ENCODE measurements around the gene HBM. TPM values are rescaled to one million over a fixed set of nuclear protein-coding genes. Genes with fewer than 3 reads are reported as not detected.
"Not testable (repeated sequence)": the region's sequence is repeated elsewhere in the genome, so short reads cannot be mapped to it uniquely, and the experiment has no call there.

HBM gene
- polyA plus RNA-seq, 6 donors from 2014 or later = not detected

DNA sequence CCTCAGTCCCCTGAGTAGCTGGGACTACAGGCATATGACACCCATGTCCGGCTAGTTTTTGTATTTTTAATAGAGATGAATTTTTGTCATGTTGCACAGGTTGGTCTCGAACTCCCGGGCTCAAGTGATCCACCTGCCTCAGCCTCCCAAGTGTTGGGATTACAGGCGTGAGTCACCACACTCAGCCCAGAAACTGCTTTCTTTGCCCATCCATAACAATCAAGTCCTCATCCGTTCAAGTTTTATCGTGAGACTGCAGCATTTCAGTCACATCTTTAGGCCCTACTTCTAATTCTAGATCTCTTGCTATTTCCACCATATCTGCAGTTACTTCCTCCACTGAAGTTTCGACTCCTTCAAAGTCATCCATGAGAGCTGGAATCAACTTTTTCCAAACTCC, 33.7 kb upstream of the HBM start:
- peaks cover 11 to 28% (median 22%) of the 10 kb centered on the region in 3 donors for H3K4me1 Mint-ChIP-seq
- no peaks in the 10 kb centered on the region for H3K9me3 Mint-ChIP-seq
- no peak for DNase-seq
- H3K27me3 Mint-ChIP-seq = no peaks in the 10 kb centered on the region
- ATAC-seq (ENCODE audit: low read depth in 2 of 2) = no peak
- H3K27ac Mint-ChIP-seq = peak overlapping the region in 1 of 6 donors; percentile 72
- no peaks in the 10 kb centered on the region for H3K36me3 Mint-ChIP-seq
- no peak overlapping the region for H3K4me3 Mint-ChIP-seq

DNA sequence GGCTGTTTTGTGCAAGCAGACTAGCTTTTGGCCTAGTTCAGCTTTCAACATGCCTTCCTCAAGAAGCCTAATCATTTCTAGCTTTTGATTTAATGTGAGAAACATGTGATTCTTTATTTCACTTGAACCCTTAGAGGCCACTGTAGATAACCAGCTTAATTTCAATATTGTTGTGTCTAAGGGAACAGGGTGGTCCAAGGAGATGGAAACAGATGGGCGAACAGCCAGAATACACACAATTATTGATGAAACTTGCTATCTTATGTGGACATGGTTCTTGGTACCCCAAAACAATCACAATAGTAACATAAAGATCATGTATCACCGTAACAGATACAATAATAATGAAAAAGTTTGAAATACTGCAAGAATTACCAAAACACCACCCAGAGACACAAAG, 32.1 kb upstream of the HBM start:
- no peak for ATAC-seq (ENCODE audit: low read depth in 2 of 2)
- Mint-ChIP-seq H3K4me1 (peaks cover 11 to 34% (median 28%) of the 10 kb centered on the region in 3 donors), H3K27me3 (no peaks in the 10 kb centered on the region), H3K4me3 (peak overlapping the region in 1 of 8 donors; percentile 13), H3K9me3 (no peaks in the 10 kb centered on the region), H3K36me3 (no peaks in the 10 kb centered on the region), H3K27ac (no peak overlapping the region)
- DNase-seq = no peak

DNA sequence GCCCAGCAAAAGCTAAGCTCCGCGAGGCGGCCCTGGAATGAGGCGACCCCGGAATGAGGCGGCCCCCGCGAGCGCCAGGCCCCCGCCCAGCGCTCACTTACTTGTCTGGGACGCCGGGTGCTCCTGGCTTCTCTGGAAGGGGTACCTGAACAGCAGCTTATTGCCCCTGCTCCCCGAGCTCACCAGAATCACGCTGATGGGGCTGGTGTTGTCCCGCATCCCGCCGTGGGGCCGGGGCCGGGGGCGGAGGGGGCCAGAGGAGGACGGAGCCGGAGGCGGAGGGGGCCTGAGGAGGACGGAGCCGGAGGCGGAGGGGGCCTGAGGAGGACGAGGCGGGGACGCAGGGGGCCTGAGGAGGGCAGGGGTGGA, 27.7 kb upstream of the HBM start:
- Mint-ChIP-seq H3K4me3 (peak overlapping the region; percentile 81 to 91 (median 82)), H3K36me3 (no peaks in the 10 kb centered on the region), H3K4me1 (peaks cover 4 to 37% (median 5%) of the 10 kb centered on the region in 3 donors), H3K27me3 (peaks cover 0 to 6% (median 0%) of the 10 kb centered on the region in 3 donors), H3K9me3 (no peaks in the 10 kb centered on the region), H3K27ac (peak overlapping the region in 3 of 6 donors; percentile 49 to 93 (median 84))
- peak; percentile 8 to 13 for ATAC-seq (ENCODE audit: low read depth in 2 of 2)
- peak; percentile 24 for DNase-seq

DNA sequence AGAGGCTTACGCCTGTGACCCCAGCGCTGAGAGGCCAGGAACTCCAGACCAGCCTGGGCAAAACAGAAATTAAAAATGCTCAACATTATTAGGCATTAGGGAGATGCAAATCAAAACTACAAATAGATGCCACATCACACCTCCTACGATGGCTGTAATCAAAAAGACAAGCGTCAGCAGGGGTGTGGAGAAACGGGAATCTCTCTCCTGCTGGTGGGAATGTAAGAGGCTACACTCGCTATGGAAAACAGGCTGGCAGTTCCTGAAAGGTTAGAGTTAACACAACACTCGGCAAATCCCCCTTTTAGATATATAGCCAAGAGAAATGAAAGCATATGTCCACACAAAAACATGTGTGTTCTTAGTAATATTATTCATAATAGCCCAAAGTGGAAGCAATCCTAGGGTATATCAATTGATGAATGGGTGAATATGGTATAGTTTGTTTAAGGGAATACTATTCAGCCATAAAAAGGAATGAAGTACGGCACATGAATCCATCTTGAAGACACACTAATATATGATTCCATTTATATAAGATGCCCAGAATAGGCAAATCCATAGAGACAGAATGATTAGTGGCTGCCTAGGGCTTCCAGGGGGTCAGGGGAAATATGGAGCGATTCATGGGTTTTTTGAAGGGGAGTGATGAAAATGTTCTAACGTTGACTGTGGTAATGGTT, 25.5 kb upstream of the HBM start:
- Mint-ChIP-seq H3K4me3 (peak overlapping the region in 7 of 8 donors; percentile 64 to 96 (median 78)), H3K36me3 (peaks cover 0 to 4% of the 10 kb centered on the region in 2 donors)

DNA sequence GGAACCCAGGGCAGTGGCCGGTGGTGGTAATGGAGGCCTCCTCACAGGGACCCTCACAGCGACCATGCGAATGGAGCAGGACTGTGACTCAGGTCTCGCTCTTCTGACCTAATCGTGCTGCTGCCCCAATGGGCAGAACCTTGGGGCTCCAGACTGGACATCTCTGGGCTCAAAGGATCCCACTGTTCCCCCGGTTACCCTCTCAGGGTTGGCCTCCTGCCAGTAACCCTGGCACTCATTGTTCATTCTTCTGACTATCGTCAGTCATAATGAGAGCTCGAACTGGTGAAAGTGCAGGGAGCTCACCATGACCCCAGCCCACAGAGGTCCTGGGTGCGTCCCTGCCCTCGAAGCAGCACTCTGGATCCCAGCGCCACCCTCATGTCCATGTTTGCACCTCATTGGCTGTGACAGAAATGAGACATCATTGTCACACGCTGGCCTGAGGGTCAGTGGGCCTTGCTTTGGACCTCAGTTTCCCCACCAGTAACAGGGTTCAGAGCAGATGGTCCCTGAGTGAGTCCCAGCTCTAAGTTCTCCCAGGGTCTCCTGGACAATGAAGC, 23.3 kb upstream of the HBM start:
- no peak for DNase-seq
- H3K9me3 Mint-ChIP-seq = no peaks in the 10 kb centered on the region
- no peak for ATAC-seq (ENCODE audit: low read depth in 2 of 2)
- peaks cover 0 to 4% of the 10 kb centered on the region in 2 donors for H3K36me3 Mint-ChIP-seq
- H3K4me3 Mint-ChIP-seq = peak overlapping the region in 2 of 8 donors; percentile 16 to 56
- peaks cover 0 to 16% (median 0%) of the 10 kb centered on the region in 3 donors for H3K4me1 Mint-ChIP-seq
- H3K27ac Mint-ChIP-seq = no peak overlapping the region
- H3K27me3 Mint-ChIP-seq = peaks cover 16 to 40% (median 16%) of the 10 kb centered on the region in 3 donors

More for the DNA sequence above, 25.5 kb upstream of the HBM start:
- no peaks in the 10 kb centered on the region for H3K9me3 Mint-ChIP-seq
- peaks cover 9 to 25% (median 15%) of the 10 kb centered on the region in 3 donors for H3K27me3 Mint-ChIP-seq
- ATAC-seq (ENCODE audit: low read depth in 2 of 2) = no peak
- DNase-seq = no peak
- peak overlapping the region in 2 of 6 donors; percentile 13 to 60 for H3K27ac Mint-ChIP-seq
- H3K4me1 Mint-ChIP-seq = peaks cover 4 to 32% (median 5%) of the 10 kb centered on the region in 3 donors

DNA sequence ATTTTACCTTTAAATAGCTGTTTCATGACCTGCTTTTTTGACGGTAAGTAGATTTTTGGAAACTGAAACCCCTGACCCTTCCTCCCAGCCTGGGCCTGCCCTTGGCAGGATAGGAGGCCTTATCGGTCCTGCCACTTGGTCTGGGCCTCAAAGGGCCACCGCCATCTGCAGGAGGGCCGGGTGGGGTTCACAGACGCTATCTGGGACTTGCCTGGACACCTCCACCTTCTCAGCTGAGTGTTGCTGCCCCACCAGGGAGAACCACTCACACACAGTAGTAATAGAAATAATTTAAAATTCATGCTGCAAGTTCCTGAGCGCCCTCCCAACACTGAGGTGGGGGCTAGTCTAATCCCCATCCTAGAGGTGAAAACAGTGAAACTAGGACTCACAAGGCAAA, 22.7 kb upstream of the HBM start:
- Mint-ChIP-seq H3K36me3 (peaks cover 0 to 4% of the 10 kb centered on the region in 2 donors), H3K4me1 (peaks cover 0 to 11% (median 0%) of the 10 kb centered on the region in 3 donors), H3K4me3 (no peak overlapping the region), H3K27me3 (peaks cover 16 to 41% (median 16%) of the 10 kb centered on the region in 3 donors), H3K9me3 (no peaks in the 10 kb centered on the region), H3K27ac (no peak overlapping the region)
- DNase-seq = no peak
- no peak for ATAC-seq (ENCODE audit: low read depth in 2 of 2)

GRCh38 chr16:143456-143855, 22.3 kb upstream of the HBM start:
- no peak for ATAC-seq (ENCODE audit: low read depth in 2 of 2)
- Mint-ChIP-seq H3K36me3 (peaks cover 0 to 4% of the 10 kb centered on the region in 2 donors), H3K9me3 (no peaks in the 10 kb centered on the region), H3K27ac (peak overlapping the region in 1 of 6 donors; percentile 59), H3K27me3 (peaks cover 16 to 45% (median 17%) of the 10 kb centered on the region in 3 donors), H3K4me1 (peaks cover 0 to 10% (median 0%) of the 10 kb centered on the region in 3 donors), H3K4me3 (no peak overlapping the region)
- no peak for DNase-seq

DNA sequence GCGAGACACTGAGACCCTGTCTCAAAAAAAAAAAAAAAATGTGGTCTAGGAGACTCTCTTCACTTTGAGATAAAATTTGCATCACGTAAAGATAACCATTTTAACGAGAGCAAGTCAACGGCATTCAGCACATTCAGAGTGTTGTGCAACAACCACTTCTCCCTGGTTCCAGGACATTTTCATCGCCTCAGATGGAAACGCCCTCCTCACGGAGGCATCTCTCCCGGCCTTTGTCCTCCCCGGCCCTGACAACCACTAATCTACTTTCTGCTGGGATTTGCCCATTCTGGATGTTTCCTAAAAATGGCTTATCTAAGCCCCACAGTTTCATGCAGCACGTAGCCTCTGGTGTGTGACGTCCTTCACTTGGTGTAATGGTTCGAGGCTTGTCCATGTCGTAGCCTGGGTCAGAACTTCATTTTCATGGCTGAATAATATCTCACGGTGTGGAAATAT, 21.0 kb upstream of the HBM start:
- Mint-ChIP-seq H3K4me1 (peaks cover 0 to under 1% (median 0%) of the 10 kb centered on the region in 3 donors), H3K36me3 (peaks cover 0 to 4% of the 10 kb centered on the region in 2 donors), H3K9me3 (no peaks in the 10 kb centered on the region), H3K4me3 (no peak overlapping the region), H3K27me3 (peaks cover 24 to 59% (median 26%) of the 10 kb centered on the region in 3 donors), H3K27ac (no peak overlapping the region)
- no peak for ATAC-seq (ENCODE audit: low read depth in 2 of 2)
- DNase-seq = no peak

DNA sequence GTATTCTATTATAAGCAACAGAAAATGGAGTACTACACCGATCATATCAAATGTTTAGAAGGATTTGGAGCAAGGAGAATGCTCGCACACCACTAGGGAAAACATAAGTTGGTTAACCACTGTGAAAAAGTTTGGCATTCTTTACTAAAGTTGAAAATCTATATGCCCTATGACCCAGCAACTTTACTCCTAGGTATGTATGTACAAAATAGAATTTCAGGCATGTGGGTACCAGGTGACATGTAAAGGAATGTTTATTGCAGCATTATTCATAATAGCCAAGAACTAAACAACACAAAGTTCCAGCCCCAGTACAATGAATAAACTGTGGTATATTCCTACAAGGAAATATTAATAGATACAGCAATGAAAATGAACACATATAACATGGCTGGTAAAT, 19.1 kb upstream of the HBM start:
- no peaks in the 10 kb centered on the region for H3K9me3 Mint-ChIP-seq
- H3K4me3 Mint-ChIP-seq = no peak overlapping the region
- no peaks in the 10 kb centered on the region for H3K4me1 Mint-ChIP-seq
- ATAC-seq (ENCODE audit: low read depth in 2 of 2) (no peak), DNase-seq (no peak)
- H3K27ac Mint-ChIP-seq = no peak overlapping the region
- H3K36me3 Mint-ChIP-seq = peaks cover 0 to 4% of the 10 kb centered on the region in 2 donors
- peaks cover 26 to 70% (median 32%) of the 10 kb centered on the region in 3 donors for H3K27me3 Mint-ChIP-seq

DNA sequence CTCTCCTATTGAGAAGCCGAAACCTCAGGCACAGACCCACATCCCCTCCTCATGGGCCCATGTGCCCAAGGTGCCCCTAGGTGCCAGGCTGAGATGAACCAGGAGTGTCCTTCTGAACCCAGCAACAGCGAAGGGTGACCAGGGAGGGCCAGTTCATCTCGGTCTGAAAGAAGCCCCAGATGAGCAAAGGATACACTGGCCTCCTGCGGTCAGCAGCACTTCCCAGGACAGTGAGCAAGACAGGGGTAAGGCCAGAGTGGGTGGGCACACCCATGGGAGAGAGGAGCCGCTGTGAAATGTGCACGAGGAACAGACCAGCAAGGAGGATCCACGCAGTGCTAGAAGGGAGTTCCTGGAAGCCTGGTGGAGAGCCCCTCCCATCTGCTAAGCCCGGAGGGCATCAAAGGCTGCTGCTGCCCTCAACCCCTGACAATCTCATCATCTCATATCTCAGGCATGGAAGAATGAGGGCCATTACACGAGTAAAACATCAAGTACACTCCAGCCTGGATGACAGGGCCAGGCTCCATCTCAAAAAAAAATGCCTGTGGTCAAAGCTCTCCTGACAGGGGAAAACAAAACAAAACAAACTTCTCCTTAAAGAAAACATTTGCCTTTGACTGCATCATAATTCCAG, 16.6 kb upstream of the HBM start:
- Mint-ChIP-seq H3K27ac (no peak overlapping the region), H3K27me3 (peaks cover 18 to 65% (median 28%) of the 10 kb centered on the region in 3 donors), H3K9me3 (no peaks in the 10 kb centered on the region), H3K36me3 (peaks cover 0 to 4% of the 10 kb centered on the region in 2 donors), H3K4me1 (peaks cover 0 to 2% (median under 1%) of the 10 kb centered on the region in 3 donors), H3K4me3 (no peak overlapping the region)
- ATAC-seq (ENCODE audit: low read depth in 2 of 2) = no peak
- no peak for DNase-seq

GRCh38 chr16:152141-153128, 13.3 kb upstream of the HBM start, which contains the start of gene HBZ:
Gene HBZ, plus strand, starts transcription at chr16:152644. Its CDS starts 266 bp downstream, at chr16:152910.
- peaks cover 0 to 4% of the 10 kb centered on the region in 2 donors for H3K36me3 Mint-ChIP-seq
- peaks cover 5 to 10% (median 9%) of the 10 kb centered on the region in 3 donors for H3K4me1 Mint-ChIP-seq
- ATAC-seq (ENCODE audit: low read depth in 2 of 2) (no peak), DNase-seq (no peak)
- H3K4me3 Mint-ChIP-seq = peak within 1 kb of the TSS in 6 of 8 donors; percentile 39 to 75 (median 43)
- peaks cover 30 to 59% (median 32%) of the 10 kb centered on the region in 3 donors for H3K27me3 Mint-ChIP-seq
- H3K9me3 Mint-ChIP-seq = peaks cover 0 to 5% (median 0%) of the 10 kb centered on the region in 7 donors
- peak within 1 kb of the TSS in 2 of 6 donors; percentile 36 to 54 for H3K27ac Mint-ChIP-seq

DNA sequence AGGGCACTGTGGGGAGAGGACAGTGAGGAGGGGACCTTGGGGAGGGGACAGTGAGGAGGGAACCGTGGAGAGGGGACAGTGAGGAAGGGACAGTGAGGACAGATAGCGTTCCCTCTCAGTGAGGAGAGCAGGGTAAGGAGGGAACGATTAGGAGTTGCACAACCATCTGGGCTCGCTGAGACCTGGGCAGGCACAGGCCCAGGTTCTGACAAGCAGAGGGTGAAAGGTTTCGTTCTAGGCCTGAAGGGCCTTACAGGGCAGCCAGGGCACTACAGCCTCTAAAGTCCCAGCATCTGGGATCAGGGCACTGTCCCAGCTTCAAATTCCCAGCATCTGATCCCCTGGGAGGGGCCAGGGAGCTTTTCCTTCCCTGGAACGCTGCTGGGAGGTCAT, 12.7 kb upstream of the HBM start:
- Mint-ChIP-seq H3K4me3 (peak overlapping the region in 3 of 8 donors; percentile 39 to 75 (median 59)), H3K27me3 (peaks cover 36 to 62% (median 37%) of the 10 kb centered on the region in 3 donors)
- H3K27ac Mint-ChIP-seq = not testable (repeated sequence)

More for the DNA sequence above, 12.7 kb upstream of the HBM start:
- DNase-seq; H3K4me1 Mint-ChIP-seq; H3K36me3 Mint-ChIP-seq; H3K9me3 Mint-ChIP-seq; ATAC-seq (ENCODE audit: low read depth in 2 of 2): not testable (repeated sequence)

Measured in naive B cell (primary cell).